GM18873 (cell line): Measurements from ENCODE around the gene KCNT1.

Experiments used
- ATAC-seq: cut with Tn5 transposase; IDR thresholded peaks from one replicate; pipeline ENCODE4 v1.9.1; 2021; ENCODE audit warnings: mild to moderate bottlenecking, moderate library complexity, moderate number of reproducible peaks; ENCODE audit not compliant: unreplicated experiment, low FRiP score

KCNT1 gene

DNA sequence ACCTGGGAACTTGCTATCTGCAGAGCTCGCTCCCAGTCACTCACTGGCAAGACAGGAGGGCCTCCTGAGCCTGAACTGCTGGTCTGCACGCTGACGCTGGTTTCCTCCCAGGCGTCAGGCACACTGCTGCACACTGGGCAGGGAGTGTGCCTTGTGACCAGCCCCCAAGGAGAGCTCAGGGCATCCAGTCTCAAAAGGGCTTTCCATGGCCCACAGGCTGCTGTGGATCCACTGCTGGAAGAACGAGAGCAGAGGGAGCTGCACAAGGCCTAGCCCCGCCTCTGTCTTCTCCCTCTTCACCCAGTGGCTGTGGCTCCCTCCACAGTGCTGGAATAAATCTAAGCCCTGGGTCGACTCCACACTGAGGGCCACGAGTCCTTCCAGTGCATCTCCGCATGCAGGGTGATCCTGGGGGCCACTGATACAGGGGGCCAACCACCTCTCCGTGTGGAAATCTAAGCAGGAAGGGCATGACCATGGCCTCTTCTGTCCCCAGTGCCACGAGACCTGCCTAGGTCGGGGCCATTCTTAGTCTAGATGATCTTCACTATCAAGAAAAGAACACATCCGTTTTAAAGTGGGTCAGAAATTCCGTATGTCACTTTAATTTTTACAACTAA is 111.8 kb downstream of the KCNT1 start:
- ATAC-seq, result no peak

DNA sequence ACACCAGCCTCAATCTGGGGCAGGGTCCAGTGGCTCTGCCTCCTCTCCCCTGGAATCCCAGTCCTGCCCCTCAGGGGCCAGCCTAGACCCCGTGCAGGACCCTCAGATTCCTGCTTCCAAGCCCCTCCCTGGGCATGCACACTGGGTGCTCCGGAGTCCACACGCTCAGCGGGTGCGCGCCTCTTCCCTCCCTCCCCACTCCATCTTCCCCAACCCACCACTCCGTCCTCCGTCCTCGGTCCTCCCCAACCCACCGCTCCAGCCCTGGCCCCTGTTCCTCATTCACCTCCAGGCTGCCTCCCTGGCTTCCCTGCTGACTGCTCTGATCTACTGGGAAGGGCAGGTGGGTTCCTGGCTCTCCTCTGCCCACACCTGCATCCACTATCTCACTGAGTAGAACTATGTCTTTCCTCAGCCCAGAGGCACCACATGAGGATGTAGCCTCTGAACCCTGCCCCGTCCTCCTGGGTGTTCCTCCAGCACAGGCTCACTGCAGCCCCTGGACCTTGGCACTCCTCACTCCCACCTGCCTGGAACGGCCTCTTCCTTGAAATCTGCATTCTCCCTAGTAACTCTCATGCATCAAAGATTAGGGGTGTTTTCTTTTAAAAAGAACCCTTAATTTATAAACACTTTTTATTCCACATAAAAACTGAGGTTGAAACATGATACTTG is 112.6 kb downstream of the KCNT1 start:
- no peak for ATAC-seq

DNA sequence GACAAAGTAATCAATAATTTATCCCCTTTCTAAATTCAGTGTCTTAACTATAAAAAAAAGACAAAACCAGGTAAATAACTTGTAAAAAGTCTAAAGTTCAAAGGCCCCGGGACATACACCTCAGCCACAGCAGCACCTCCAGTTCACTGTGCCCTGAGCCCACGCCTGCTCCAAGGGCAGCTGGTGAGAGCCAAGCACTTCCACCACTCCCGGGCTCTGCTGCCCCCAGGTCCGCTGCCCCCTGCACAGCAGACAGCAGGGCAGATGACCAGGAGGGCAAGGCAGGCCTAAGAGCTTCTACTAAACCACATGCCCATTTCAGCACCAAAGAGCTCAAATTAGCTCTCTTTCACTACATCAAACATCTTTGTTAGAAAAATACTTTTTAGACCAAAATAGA is 113.4 kb downstream of the KCNT1 start:
- ATAC-seq, result no peak

DNA sequence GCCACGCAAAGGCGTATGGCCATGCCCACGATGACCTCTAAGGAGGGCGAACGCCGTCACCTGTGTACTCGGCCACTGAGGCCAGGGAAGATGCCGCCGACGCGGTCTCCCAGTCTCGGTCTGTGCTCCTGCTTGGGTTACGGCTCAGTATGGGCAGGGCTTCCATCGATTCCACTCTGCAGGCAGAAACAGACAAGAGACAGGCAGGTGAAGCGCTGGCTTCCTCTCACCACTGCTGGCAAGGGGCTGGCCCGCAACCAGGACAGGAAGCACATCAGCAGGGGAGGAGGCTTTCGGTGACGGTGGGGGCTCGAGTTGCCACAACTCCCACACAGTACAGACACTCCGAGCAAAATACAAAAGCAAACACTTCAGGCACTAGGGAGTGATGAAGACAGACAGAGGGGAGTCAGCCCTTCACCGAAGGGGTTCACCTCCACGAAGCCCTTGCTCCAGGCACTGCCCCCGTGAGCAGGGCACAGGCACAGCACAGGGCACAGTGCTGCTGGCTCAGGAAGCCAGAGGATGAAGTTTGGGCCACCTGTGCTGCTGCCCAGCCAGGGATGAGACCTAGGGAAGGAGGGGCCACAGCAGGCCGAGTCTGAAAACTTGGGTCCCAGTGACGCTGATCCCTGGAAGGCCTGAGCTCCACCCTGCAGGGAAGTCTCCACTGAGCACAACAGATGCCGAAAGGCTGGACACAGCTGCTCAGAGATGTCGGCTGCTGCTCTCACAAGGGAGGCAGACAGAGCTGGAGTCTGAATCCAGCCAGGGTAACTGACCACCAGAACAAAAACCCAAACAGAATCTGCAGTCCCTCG is 114.1 kb downstream of the KCNT1 start:
- no peak for ATAC-seq

DNA sequence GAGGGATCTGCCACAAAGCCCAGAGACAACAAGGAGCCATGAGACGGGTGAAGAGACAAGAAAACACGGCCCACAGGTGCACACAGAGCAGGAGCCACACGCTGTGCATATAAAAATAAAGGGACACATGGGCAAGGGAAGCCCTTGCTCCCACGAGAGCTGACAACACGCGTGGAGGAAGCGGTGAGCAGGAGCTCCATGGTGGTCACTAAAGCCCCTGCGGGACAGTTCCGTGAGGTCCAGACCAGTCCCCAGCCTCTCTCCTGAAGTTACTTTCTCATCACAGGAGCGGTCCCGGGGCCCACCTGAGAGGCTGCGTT is 114.6 kb downstream of the KCNT1 start:
- ATAC-seq, result no peak

DNA sequence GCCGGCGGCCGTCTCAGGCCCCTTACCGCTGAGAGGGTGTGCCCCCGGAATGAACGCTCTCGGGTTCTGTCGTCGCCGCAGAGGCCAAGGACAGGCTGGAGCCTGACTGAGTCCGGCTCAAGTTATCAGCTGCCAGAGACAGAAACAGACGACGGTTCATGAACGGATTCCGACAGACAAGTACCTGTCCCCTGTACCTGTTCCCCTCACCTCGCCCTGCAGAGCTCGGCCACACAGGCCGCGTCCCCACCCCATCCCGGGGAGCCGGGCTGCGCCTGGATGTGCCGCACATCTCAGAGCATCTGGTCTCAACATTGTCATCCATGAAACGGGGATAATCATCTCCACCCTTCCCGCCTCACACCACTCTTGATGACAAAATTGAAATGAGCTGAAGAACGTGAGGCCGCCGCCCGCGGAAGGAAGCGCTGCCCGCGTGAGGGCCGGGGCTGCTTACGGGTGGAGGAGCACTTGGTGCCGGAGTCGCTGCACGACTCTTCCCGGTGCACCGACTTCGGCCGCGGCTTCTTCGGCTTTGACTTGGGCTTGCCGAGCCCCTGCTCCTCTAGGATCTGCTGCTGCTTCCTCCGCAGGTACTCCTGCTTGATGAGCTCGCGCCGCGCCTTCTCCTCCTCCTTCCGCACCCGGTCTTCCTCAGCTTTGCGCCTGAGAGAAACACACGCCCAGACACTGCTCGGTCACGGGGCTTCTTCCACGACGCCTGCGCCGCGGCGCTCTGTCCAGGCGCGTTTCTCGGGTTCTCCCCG is 116.1 kb downstream of the KCNT1 start:
- no peak for ATAC-seq

DNA sequence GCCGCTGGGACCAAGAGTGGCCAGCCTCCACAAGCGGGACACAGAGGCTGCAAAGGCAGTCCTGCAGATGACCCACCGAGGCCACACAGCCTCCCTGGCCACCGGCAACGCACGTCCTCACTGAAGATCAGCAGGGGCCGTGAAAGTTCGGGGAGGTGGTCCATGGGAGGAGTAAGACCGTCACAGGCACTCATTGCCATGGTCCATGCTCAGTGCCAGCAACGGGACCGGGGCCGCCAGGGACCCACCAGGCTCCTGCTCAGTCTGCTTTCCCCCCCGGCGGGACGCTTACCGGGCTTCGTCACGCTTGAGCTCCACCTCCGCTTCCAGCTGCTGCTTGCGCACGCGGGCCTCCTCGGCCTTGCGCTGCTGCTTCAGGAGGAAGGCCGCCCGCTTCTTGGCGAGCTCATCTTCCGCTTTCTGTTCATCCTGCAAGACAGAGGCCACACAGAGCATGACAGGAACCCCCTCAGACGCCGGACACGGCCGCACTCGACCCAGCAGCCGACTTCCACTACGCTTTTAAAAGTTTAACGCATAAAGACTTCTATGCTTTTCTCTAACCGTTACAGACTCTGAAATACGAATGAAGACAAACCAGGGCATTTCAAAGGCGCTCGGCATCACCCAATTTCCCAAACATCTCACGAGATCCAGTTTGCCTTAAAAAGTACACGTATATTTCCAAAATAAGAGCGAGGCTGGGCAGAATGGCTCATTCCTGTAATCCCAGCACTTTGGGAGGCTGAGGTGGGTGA is 116.9 kb downstream of the KCNT1 start:
- no peak for ATAC-seq

DNA sequence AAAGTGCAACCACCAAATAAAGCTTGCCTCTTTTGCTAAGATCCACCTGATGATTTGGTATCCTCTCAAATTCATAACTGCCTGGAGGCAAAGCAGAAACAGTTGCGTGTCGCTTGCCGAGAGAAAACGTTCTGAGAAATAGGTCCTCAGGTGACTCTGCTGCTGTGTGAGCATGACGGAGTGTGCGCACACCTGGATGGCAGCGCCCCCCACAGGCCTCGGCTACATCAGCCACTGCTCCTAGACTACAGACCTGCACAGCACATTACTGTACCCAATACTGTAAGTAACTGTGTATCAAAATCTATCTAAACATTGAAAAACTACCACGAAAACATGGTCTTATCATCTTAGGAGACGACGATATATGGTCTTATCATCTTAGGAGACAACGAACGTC is 117.9 kb downstream of the KCNT1 start:
- ATAC-seq, result no peak

DNA sequence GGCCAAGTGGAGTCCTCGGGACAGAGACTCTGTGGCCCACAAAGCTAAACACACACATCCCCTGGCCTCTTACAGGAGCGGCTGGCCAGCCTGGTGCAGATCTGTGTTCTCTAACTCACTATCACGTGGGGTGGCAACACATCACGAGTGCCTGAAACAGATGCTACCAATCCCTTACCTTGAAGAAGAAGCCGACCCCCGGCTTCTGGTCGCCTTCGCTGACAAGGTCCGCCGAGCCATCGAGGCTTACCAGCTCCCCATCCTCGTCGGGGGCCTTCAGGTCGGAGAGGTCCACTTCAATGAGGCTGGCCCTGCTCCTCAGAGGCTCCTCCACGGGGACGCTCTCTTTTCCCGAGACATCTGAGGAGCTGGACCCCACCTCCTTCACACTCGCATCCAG is 118.7 kb downstream of the KCNT1 start:
- ATAC-seq, result no peak

DNA sequence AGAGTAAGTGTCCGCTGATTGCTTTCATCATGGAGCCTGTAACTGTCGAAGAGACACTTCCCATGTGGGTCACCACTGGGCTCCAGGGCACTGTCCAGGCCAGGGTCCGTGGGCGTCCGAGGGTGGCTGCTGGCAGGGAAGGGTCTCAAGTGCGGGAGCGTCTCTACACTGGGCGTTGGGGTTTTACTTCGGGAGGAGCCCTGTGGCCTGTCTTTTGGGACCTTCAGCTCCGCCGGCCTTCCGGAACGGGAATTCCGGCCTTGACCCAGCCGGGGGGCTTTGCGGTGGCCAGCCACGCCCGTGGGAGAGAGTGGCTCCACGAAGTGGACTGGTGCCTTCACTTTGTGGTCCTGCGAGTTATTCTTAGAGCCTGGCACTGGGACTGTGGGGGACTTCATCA is 119.1 kb downstream of the KCNT1 start:
- no peak for ATAC-seq

DNA sequence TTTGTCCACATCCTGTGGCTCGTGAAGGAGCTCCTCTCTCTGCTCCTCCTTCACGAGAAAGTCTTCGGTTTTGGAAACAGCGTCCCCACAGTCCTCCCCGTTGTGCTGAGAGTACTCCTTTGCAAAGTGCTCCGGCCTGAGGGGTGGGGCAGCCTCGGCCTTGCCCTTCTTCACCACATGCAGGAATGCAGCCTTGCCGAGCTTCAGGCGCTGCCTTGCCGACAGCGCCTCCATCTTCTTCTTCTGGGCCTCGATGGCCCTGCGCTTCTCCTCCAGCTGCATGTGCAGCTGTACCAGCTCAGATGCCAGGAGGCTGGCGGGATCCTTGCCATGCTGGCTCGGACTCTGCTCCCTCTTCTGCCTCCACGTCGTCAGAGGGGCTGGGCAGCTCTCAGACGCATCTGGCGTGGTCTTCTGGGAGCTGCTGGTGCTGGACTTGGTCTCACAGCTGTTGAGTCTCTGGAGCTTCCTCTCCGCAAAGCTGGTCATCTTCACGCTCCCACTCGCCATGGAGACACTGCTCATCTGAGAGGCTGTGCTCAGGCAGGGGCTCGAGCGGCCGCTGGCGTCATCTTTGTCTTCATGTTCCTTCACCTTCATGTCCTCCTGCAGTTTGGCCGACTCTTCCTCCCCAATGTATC is 119.9 kb downstream of the KCNT1 start:
- ATAC-seq, result no peak

DNA sequence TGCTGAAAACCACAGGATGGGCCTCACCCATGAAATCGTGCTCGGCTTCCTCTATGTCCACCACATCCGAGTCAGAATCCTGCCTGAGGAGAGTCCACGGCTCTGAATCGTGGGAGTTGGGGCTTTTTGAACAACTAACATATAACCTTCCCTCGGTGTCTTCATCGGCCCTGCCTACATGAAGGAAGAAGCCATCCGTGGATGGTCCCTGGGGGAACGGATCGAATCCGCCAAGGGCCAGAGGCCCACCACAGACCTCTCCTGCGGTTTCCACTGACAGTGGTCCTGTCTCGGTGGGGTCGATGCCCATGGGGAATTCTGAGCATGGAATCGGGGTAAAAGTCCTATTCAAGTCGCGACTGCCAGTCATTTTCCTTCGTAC is 120.4 kb downstream of the KCNT1 start:
- ATAC-seq, result no peak

DNA sequence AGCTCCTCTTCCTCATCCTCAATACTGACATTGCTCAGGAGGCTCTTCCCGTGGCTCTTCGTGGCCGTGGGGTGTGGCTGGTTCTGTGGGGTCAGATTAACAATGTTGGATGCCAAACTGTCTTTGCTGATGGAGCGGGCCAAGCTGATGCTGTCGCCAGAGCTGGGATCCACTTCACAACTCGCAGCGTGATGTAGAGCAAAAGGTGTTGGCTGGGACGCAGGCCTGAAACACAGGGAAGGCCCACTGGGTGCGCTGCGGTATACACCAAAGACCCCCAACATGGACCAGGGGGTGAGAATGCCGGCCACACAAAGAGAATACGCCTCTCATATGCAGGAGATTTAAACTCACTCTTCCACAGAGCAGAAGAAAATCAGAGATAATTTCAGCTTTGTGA is 121.1 kb downstream of the KCNT1 start:
- no peak for ATAC-seq

DNA sequence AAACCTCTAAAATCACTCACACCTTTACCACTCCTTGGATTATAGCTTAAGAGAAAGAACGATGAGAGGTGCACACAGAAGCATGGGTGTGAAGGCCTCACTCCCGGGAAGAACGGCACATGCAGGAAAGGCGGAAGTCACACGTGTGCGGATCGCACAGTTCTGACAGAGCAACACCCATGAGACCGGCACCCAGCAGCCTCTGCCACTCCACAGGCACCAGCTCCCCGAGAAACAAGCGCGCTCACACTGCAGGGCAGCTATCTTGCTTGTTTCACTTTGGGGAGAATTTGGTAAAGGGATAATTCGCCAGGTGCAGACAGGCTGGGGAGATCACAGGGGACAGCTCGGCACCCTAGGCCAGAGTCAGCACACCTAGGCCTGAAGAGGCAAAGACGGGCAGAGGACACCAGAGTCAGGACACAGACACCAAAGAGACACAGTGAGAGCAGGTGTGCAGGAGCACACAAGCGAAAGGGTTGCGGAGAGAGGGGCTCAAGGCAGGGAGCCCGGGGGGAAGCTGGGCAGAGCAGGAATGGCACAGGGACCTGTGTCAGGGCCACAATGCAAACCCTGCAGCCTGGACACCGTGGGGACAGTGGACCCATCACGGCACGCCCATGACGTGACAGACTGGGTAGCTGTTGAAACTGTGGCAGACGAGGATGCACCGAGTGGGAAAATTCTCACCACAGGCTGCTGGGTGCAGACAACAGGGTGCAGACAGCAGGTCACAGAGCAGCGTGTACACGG is 123.6 kb downstream of the KCNT1 start:
- no peak for ATAC-seq

DNA sequence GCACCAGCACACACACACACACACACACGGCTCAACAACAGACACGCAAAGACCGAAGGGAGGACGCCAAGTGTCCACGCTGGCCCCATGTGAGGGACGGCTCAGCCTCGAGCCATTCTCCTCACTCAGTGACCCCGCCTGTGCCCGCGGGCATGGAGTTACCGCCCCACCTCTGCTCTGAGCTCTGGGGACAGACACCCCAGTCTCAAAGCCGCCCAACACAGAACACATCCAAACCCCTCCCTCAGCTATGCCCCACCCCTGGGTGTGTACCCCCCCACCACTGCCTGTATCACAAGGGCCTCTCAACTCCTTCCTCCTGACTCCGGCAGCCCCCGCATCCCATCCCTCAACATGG is 124.2 kb downstream of the KCNT1 start:
- ATAC-seq, result no peak

DNA sequence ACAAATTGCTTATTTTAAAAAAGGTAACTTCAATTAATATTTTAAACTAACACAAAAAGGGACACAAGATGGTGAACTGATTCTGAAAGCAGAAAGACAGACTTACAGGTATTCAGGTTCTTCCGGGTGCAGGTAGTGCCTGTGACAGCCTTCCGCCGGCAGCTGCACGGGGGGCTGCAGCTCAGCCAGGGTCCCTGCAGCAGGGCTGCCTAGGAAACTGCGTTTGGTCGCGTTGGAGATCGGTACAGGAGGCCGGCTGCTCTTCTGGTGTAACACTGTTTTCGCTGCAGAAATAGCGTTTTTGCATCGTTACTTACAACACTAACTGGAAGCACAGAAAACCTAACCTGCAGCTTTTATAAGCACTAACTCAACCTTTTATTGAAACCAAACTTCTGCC is 125.3 kb downstream of the KCNT1 start:
- no peak for ATAC-seq

DNA sequence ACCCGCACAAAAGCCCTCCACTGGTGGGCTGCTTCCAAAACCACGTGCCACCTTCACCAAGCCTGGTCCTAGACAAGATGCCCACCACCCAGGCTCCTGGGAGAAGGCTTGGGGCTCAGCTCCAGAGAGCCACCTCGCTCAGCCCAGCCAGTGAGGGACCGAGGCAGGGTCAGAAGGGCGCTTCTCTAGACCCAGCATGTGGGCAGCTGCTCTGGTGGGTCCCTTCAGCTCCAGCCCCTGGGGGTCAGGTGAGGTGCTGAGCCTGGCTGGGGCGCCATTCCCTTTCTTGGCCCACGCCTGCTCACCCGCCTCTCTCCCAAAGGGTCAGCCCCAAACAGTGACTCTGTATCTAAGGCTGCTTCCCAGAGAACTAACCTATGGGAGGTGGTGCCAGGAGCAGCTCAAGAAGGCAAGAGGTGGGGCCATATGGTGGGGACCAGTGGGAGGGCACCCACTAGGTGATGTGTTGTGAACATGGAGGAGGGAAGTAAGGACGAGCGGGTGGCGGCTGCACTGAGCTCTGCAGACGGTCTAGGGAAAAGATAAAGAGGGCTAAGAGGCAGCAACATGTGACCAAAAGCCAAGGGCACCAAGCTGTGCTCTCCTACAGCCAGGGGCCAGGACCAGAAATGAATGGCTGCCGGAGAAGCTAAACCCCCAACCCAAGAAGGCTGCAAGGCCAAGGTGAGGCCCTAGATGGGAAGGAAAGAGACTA is 126.0 kb downstream of the KCNT1 start:
- ATAC-seq, result no peak

DNA sequence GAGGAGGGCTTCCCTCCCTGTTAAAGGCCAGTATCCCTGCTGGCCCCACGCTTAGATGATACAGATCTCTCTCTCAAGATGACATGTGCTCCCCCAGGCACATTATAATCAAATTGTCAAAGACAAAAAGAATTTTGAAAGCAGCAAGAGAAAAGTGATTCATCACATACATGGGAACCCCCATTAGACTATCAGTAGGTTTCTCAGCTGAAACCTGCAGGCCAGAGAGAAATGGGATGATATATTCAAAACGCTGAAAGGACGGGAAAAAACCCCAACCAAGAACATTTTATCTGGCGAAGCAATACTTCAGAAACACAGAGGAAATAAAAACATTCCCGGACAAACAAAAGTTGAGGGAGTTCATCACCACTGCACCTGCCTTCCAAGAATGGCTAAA is 126.7 kb downstream of the KCNT1 start:
- ATAC-seq, result no peak

DNA sequence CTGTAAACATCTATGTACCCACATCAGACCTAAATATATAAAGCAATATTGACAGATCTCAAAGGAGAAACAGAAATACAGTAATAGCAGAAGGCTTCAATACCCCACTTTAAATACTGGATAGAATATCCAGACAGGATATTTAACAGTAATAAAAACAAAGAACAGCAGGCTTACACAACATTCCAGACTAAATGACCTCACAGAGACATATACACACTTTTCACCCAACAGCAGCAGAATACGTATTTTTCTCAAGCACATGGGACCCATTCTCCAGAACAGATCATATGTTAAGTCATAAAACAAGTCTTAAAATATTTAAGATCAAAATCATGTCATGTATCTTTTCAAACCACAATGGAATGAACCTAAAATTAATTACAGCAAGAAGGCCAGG is 128.5 kb downstream of the KCNT1 start:
- no peak for ATAC-seq
